DMS53 (cell line): Measurements from ENCODE around the gene BIN1.

Experiments used
- DNase-seq: peaks from one replicate; lab custom pipeline; 2025; lab: John Stamatoyannopoulos, UW

Gene BIN1

DNA sequence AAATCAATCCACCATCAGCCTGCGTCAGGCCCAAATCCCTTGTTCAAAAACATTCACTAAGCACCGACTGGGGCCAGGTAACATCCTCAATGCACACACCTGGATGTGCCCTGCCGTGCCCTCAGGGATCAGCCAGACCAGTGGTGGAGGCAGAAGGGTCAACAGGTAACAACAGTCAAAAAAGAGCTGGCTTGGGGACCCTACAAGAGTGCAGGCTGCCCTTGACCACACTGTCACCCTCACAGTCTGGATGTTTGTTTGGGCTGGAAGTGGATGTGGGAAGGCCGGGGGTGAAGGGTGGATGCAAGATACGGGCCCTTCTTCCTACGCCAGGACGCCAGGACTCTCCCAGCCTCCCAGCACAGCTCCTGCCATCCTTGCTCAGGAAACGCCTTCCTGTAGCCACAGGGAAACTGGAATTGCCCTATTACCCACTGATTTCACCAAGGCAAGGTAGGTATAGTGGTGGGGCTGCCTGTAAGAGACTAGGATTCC, 2.7 kb downstream of the BIN1 start:
- no peak for DNase-seq

DNA sequence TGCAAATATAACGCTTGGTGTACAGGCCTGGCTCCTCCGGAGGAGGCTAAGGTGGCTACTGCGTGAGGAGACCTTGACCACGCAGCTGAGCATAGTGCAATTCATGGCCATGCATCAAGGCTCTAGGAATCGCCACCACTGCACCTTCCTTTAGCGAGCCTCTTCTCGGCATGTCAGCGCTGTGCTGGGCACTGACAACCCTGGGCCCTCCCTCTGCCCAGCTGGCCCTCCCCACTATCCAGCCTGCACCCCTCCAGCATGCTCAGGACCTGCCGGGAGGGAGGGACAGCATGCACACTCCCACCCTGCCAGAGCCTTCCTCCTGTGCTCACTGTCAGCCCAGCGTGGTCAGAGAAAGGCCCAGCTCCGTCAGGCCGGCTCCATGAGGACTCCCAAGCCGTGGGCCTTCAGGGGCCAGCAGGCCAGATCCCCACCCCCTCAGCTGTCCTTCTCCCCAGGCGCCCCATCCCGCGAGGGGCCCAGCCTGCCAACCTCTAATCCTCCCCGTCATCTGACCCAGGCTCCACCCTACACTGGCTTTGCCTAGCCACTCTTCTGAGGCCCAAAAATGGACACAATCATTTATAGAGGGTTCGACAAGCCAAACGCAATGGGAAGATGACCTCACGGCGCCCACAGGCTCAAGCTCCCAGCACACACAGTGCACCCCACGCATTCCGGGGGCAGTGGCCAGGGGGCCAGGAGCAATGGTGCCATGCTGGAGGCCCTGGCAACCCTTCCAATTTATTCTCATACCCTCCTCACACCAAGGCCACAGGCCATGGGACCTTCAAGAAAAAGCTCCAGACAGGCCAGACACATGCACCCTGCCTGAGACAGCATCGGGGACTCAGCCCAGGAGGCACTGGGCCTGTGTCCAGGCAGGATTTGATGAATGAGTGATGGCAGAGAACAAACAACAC, 3.5 kb downstream of the BIN1 start:
- DNase-seq: no peak

DNA sequence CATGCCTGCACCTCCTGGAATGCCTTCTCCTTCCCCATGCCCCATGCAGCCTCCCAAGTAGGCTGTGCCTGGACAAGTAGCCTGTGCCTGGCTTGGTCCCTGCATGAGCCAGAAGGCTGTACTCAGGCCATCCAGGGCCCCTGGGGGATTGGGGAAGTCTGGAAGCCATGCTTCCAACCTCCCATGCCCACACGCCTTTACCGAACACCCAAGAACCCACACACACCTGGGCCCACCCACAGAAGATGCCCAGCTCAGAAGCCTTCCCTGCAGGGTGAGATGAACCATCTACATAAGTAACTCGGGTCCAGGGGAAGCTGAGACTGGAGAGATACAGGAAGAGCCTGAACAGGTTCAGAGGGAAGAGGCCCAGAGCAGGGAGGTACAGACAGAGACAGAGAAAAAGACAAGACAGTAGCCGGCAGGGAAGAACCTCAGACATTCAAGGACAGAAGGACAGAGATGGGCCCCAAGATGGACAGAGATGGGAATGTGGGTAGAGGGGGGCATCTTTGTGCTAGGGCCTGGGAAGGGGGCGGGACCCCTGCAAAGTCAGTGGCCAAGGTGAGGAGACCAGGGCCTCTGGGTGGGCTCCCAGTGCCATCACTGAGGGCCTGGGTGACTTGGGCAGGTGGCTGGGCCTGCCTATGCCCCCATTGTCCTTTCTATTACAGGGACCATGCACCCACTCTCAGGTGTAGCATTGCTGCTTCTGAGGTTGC, 4.3 kb downstream of the BIN1 start:
- no peak for DNase-seq

DNA sequence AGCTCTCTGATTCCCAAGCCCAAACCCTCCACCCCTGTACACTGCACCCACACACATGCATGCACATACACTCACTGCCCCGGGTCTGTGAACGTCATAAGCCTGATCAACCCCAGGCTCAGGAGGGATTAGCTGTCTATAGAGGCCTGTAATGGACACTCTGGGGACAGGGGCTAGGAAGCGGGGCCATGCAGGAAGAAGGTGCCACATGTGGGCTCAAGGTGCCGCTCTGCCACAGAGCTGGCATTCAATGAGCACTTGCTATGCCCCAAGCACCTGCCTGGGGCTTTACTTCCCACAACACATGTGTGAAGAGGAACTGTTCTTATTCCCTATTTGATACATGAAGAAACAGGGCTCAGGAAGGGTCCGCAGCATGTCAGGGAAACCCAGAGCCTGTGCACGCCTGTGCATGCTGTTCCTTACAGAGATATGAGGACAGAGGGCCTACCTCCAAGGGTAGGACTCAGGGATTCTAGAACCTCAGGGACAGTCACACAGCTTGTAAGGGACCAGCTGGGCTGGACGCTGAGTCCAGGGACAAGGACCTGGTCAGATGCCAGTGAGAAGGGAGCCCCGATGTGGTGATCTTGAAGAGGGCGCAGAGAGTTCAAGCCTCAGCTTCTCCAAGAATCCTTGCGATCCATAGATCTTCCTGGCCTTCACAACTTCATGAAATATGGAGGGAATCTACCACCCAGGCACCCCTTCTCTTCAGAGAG, 5.0 kb downstream of the BIN1 start:
- DNase-seq: peak; percentile 17

DNA sequence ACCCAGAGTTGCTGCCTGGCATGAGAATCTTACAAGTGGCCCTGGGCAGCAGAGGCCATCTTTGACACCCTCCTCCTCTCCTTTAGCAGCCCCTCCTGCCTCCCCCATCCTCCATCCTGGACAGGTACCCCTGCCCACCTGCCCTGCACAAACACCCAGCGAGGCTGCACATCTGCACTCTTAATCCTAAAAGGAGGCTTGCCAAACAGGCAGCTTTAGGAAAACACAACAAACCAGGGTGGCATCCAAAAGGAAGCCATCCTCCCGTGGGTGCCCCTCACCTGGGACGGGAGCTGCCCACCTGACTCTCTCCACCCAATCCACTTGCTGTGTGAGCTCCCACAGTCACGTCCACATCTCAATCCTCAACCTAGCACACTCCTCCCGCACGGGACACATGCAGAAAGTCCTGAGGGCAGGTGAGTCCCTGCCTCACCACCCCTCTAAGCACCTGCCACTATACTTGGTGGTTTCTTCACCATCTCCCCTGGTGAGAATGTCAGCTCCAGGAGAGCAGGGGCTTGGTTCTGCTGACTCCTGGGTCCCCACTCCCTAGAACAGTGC, 5.8 kb downstream of the BIN1 start:
- peak; percentile 29 for DNase-seq

DNA sequence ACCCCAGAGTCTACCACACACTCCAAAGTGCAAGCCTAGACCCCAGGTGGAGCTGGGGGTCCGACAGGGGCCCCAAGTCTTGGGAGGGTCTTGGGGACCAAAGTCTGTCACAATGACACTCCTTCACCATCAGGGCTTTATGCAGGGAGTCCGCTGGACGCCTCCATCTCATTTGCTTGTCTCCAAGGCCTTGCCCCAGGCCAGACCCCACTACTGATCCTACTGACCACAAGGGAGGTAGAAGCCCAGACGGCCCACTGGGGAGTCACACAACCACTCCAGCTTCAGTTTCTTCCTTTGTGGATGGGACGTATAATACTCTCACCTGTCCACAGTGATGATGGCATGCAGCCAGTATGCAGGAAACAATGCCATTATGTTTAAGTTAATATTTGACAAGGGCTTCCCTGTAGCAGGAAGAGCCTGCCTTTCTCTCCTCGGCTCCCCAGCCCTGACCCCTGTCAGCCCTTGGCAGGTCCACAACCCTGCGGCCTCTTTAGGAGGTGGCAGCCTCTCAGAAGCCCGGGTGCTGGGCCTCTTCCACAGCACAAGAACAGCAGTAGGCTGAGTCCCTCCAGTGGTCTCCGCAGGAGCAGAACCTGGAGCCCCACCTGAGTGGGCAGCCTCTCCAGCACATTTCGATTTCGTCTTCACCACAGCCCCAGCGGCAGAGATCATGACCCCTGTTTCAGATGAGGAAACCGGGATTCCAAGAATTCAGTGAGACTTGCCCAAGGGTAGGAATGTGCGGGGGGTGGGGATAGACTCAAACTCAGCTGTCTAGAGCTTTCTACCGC, 6.5 kb downstream of the BIN1 start:
- peak; percentile 98 for DNase-seq

DNA sequence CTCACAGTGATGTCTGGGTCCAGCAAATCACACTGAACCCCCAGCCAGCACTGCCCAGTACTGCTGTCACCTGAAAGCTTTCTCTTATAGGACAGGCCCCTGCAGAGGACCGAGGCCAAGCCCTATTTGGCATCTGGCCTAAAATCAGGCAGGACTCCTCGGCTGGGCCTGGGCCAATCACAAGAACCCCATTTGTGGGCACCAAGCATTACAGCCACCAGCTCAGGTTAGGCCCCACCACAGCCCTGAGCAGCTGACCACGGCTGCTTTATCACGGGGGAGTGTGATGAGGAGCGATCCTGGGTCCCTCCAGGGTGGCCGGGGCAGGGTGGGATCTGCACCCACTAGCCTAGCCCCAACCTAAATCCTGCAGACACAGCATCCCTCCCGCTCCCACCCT, 8.2 kb downstream of the BIN1 start:
- DNase-seq: peak; percentile 32

DNA sequence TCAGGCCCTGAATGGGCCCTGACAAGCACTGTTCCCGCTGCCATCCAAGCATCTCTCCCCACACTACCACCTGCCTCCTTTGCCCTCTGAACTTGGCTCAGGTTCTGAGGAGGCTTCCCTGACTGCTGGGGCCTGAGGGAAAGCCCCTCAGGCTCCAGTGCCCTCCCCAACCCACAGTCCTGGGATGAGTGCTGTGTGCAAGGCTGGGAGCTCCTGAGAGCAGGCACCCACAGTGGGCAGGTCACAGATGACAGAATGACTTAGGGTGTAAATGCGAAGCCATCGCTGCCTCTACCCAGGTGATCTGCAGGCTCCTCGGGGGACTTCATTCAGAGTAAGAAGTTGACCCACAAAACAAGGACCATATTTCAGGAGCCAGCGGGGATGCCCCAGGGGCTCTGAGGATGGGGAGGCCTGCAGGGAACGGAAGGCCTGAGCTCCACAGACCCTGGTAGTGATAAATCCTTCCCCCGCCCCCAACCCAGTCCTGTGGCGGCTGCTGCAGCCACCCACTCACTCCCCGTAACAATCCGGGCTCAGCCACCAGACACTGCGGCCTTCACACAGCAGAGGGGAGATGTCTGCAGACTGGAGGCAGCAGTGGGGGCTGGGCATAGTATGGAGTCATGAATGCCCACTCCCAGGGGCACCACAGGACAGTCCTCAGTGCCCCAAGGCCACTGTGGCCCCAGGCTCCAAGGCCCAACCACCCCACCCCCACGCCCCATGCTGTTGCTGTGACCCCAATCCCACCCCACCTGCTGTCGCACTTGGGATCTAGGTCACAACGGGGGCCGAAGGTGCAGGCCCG, 8.9 kb downstream of the BIN1 start:
- no peak for DNase-seq

DNA sequence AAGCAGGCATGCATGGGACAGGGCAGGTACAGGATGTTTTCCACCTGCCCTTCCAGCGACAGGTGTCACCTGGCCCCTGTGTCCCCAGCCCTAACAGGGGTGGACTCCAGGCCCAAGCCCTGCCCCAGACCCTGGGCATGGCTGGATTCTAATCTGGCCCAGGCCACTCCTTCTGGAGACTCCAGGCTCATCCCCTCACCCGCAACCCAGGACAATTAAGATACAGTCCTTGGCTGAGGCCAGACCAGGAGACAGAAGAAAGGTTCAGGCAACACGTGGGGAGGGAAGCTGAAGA, 9.5 kb downstream of the BIN1 start:
- DNase-seq: peak; percentile 98

DNA sequence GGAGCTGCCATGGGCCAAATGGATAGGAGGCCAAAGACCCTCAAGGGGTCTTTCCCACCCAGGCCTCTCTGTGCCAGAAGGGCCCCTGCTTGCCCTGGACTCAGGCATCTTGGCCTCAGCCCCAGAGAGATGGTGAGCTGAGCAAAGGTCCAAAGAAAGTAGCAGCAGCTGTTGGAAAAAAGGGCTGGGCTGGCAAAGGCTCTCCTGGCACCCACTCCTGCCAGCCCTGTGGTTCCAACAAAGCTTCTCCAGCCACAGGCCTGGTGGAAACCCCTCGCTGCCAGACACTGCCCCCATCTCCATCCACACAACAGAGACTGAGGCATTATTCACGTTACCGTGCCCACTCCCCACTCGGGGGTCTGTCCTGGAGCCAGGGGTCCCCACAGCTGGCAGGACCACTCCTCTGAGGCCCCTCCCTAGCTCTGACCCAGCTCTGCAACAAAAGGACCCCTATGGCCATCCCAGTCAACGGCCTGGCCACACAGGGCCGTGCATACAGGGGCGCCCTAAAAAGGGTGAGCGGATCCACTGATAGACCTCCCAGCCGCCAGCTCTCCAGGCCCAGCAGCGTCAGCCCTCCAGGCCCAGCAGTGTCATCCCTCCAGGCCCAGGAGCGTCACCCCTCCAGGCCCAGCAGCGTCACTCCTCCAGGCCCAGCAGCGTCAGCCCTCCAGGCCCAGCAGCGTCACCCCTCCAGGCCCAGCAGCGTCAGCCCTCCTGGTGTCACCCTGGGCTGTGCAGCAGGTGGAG, 10.1 kb downstream of the BIN1 start:
- peak; percentile 39 for DNase-seq

DNA sequence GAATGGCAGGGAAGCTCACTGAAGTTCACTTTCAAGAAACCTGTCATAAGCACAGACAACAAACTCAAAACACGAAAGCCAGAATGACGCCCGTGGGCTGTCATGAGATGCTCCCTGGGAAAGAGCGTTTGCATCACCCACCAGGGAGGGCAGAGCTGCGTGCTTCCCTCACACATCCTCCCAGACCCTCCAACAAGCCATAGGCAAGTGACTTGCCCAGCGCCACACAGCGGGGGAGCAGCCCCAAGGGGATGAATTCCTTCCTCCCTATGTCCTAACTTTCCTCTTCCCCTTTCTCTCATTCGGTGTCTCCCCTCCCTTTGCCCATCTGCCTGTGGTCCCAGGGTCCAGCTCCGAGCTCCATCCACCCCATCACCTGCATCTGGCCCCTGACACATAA, 10.7 kb downstream of the BIN1 start:
- DNase-seq: no peak

DNA sequence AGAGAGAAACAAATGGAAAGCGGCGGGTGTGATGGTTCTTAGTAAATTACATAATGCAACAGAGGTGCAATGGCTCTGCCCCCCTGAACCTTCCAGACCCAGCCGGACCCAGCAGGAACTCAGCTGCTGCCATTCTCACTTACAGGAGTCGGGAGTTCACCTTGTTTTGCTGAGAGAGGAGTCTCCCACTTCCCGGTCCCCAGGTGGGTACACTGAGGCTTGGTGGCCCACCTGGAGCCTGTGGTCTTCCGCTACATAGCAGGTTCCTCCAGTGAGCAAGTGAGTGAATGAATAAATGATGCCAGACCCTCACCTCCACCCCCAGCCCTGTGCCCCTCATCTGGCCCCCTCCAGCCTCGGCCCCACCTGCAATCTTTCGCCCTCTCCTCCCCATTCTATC, 11.2 kb downstream of the BIN1 start:
- no peak for DNase-seq

DNA sequence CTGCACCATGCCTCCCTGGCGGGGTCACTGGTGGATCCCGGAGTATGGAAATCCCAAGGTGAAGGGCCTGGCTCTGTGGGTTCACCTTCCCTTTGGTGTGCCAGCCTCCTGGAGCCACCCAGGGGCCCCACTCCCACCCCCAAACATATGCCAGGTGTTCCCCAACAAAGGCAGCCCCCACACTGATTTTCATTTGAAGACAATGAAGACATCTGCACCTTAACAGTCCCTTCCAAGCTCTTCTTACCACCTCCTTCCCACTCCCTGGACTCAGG, 11.7 kb downstream of the BIN1 start:
- no peak for DNase-seq

DNA sequence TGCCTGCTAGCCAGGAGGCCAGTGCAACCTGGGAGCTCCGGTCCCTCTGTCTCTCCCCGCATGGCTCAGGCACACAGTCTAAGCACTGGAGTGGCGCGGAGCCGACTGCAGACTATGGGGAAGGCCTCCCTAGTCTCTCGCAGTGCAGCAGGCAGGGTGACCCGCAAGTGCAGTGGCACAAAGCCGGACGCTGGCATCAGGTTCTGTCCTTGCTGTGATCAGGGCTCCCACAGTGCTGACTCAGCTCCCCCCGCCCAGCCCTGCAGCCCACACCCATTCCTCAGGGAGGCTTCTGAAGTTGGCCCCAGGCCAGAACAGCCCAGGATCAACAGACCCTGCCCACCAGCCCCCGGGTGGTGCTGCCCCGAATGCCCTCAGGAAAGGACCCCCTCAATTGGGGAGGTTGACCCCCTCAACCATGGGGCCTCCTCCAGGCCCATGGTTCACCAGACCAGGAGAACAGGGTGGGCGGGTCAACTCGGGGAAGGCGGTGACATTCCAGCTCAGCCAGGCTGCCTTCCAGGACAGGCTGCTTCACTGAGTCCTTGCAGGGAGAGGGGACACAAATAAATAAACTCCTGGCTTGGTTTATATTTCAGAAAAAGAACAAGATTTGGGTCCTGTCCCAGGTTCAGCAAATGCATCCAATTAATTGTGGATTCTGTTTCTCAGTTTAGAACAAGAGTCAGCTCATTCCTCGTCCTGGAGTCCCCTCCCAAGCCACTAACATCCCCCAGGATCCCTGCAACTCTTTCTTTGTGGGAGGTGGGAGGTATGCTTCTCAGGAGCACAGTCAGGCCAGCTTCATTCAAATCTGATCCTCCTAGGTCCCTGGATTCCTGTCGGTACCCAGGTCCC, 12.2 kb downstream of the BIN1 start:
- no peak for DNase-seq

DNA sequence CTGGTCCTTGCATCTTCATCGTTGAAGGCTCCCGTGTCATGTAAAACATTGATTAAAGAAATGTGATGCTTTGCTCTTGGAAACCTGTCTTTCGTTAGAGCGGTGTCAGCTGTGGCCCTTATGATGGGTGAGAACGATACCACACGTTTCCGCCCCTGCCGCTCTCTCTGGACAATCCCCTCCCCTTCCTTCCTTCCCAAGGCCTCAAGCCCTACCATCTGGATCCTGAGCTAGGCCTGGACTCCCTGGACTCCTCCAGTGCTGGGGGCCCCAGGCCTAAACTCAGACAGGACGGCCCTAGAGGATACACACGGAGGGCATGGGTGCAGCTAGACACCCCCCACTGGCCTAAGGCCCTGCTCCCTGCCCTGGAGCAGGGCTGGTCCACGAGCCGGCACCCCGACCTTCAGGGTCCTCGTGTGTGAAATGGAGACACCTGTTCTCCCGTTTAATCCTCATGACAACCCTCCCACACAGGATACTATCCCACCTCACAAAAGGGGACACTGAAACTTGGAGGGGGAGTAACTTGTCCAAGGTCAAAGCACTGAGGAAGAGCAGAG, 13.2 kb downstream of the BIN1 start:
- DNase-seq: no peak

DNA sequence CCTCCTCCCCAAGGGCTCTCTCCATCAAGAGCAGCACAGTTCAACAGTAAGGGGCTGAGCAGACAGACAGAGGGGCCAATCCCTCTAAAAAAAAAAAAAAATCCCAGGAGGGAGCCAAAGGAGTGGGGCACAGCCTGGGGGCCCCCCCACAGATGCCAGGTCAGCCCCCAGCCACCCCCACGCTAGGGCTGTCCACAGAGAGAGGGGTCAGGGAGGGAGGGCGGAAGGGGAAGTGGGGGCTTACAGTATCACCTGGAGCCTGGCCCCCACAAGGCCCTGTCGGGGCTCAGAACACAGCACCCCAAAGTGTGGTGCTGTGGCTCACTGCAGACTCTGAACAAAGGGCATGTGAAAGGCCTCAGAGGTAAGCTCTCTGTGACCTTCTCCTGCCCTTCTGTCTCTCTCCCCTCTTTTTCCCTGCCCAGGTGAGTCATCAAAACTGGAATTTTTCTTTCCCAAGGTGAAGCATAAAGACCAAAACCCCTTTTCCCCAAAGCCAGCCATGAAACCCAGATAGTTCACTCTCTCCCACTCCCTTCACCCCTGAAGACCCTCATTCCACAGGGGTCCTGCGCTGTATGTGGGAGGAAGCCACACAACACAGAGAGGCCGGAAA, 13.9 kb downstream of the BIN1 start:
- DNase-seq: peak; percentile 40

DNA sequence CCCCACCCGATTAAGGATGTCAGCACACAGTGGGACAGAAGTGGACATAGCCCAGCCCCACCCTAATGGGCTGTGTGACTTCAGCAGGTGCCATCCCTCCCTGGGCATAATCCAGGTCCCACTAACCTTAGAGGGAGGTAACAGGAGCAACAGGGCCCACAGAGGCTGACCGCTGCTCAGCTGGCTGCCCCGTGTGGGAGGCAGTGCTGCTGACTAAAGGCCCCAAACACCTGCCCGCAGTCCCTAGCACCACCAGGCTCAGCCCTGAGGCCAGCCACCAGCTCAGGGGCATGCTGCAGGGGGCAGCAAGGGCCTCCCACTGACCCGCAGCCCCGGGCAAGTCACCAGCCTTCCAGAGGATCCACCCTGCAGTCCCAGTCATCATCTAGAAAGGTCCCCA, 14.6 kb downstream of the BIN1 start:
- no peak for DNase-seq

DNA sequence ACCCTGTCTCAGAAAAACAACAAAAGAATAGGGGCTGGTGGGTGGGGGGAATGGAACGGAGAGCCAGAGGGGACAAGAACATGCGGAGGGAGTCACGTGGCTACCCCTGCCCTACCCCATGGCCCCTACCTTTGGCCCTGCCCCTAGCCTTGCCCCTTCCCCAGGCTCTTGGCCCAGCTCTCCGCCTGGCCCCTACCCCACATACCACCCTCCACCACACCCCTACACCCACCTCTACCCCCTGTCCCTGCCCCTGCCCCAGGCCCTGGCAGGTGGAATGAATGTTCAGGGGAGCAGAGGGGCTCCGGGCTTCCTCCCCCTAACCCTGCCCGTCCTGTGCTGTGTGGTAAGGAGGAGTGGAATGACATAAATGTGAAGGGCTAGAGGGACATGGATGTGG, 15.1 kb downstream of the BIN1 start:
- no peak for DNase-seq

DNA sequence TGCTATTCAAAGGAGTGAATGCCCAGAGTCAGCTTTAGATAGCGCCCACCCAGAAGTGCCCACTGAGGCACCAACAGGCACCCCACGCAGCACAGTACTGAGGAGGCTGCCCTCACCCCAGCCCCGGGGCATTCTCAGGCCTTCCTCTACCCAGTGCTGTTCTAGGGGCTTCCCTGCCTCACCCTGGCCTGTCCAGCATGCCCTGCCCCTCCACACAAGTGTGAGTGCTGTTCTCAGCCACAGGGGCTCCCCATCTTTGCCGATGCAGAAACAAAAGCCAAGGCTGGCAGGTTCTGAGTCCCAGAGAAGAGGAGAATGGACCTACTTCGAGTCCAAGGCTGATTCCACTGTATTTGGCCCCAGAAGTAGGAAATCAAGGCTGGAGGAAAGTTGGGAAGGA, 15.8 kb downstream of the BIN1 start:
- DNase-seq: no peak
